SIG-M5 treated with dmso at 0.1 percent for 504 hours (cell line): ENCODE results near the gene FAT3.

Experiments used
- DNase-seq: peaks from one replicate; lab custom pipeline; 2025; ENCODE audit not compliant: unreplicated experiment; lab: John Stamatoyannopoulos, UW

The FAT3 gene

GRCh38 chr11:92224407-92225124, at the start of gene FAT3:
FAT3 (plus strand) TSS chr11:92224818; CDS start chr11:92352113, 127,295 bp downstream.
- no peak for DNase-seq

GRCh38 chr11:92179017-92179670, 45.5 kb upstream of the FAT3 start:
- no peak for DNase-seq

GRCh38 chr11:92180226-92180625, 44.4 kb upstream of the FAT3 start:
- no peak for DNase-seq

GRCh38 chr11:92180664-92181251, 43.9 kb upstream of the FAT3 start:
- DNase-seq = no peak

GRCh38 chr11:92190535-92191206, 33.9 kb upstream of the FAT3 start:
- no peak for DNase-seq

- DNase-seq = no peak
Observed at GRCh38 chr11:92192141-92192540, 32.5 kb upstream of the FAT3 start.

GRCh38 chr11:92198268-92198667, 26.4 kb upstream of the FAT3 start:
- no peak for DNase-seq

- DNase-seq = no peak
Observed at GRCh38 chr11:92199991-92200390, 24.6 kb upstream of the FAT3 start.

GRCh38 chr11:92204731-92205130, 19.9 kb upstream of the FAT3 start:
- DNase-seq = no peak

- no peak for DNase-seq
Observed at GRCh38 chr11:92206441-92206840, 18.2 kb upstream of the FAT3 start.

- DNase-seq = no peak
Observed at GRCh38 chr11:92211576-92212167, 12.9 kb upstream of the FAT3 start.

- no peak for DNase-seq
Observed at GRCh38 chr11:92212530-92212929, 12.1 kb upstream of the FAT3 start.

GRCh38 chr11:92216789-92217188, 7.8 kb upstream of the FAT3 start:
- DNase-seq = no peak

GRCh38 chr11:92219476-92219875, 5.1 kb upstream of the FAT3 start:
- DNase-seq = no peak

- no peak for DNase-seq
Observed at GRCh38 chr11:92222701-92223100, 1.9 kb upstream of the FAT3 start.

- DNase-seq = no peak
Observed at GRCh38 chr11:92224054-92224406, 588 bp upstream of the FAT3 start.

GRCh38 chr11:92225125-92225567, 528 bp downstream of the FAT3 start:
- no peak for DNase-seq

- DNase-seq = no peak
Observed at GRCh38 chr11:92225568-92226330, 1.1 kb downstream of the FAT3 start.

- DNase-seq = no peak
Observed at GRCh38 chr11:92226331-92227229, 2.0 kb downstream of the FAT3 start.
